ENCODE measurements around the gene SCN2B.
A peak's percentile ranks its signal among the peaks of the same experiment; 100 is the strongest.

Gene SCN2B

DNA sequence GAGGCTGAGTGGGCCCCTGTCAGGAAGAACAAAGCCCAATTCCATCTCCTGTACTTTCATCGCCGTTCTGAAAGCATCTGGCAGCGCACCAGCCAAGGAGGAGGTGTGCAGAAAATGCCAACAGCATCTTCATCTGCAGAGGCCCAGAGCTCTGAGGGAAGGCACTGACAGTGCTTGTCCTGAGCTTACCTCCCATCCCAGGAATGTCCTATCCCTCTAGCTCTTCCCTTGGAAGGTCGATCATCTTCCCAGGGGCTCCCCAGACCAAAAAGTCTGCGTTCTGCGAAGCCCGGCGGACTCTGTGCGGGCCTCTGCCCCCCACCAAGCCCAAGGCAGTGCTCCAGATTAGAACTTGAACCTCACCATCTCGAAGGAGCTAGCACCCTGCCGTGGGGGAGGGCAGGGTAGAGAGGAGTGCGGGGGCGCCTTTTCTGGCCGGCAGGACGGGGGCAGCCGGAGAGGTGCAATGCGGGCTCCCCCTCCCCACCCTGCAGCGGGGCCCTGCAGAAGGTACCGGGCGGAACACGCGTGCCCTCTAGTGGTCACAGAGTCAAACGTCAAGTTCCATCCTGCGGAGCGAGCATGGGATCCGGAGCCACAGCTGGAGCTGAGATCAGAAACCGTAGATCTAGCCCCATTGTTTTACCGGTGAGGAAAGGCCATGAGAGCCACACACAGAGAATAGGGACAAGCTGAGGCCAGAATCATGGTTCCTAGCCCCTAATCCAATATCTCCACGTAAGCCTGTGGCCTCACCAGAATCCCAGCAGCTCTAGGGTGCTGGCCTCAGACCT, 5.0 kb downstream of the SCN2B start:
- peak; percentile 23 to 62 for DNase-seq

DNA sequence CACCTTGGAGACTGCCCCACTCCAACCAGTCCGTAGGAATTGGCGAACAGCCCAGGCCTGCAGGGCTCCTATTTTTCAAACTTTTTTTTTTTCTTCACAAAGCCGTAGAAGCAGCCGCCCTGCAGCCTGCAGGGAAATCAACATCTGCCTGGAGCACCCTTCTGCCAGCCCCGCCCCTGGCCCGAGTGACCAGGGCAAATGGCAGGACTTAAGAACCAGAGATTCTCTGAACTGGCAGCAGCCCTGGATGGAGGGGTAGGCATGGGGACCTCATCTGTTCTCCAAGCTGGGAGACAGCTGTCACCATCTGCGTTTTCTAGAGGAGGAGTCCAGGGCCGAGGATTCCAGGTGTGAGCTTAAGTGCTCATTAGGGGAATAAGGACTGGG, 5.6 kb downstream of the SCN2B start:
- DNase-seq, result no peak

DNA sequence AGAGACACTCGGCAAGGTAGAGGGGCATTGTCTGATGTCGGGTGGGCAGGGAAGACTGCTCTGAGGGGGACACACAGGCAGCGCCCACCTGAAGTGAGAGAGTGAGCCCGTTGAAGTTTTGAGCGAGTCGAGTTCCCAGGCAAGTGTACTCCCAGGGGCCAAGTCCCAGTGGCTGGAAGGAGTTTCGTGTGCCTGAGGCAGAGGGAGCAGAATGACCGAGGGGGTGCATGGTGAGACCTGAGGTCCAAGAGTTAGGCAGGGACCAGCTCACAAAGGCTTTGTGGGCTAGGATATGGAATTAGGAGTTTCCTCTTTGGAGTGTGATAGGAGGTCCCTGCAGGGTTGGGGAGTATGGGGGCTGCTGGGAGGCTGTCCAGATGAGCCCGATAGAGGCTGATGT, 6.2 kb downstream of the SCN2B start:
- no peak for DNase-seq

DNA sequence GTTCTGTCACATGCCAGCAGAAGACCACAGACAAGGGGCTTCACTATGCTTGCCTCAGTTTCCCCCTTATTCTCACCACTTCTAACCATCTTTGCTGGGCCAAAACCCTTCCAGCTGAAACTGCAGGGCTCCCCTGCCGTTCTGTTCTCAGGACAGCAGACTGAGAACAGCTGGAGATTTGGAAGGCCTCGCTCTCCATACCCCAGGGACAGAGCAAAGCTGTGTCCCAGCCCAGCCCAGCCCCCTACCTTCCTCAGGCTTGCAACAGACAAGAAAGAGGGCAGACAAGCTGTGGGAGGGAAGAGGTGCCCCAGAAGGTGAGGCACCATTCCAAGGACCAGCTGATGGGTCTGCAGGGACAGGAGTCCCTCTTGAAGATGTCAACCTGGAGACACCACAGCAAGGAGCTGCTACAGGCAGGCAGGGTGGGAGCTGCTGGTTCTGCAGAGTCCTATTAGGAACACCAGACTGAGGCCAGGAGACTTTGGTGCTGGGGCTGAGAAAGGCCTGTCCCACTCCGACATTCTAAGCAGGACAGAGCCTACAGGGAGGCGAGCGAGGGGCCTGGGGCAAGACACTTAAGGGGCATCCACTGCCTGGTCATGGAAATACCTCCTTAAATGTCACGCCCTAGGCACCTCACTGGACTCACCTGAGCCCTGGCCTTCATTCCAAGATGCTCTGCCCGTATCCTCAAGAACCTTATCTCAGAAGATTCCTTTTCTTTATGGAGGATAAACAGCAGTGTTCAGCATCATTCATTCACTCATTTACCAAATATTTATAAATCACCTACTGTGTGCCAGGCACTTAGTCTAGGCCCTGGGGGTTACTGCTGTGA, 6.9 kb downstream of the SCN2B start:
- DNase-seq, result no peak

DNA sequence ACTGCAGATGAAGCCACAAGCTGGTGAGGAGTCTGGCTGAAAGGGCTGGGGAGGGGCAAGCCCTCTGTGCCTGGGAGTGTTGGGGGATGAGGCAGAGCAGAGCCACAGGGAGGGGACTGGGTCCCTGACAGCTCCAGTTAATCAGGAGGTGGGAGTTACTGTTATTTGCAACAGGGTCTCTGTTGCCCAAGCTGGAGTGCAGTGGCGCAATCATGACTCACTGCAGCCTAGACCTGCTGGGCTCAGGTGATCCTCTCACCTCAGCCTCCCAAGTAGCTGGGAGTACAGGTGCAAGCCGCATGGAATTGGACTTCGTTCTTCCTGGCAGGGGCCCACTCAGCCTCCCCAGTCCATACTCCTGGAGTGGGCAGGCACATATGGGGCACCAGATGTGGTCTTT, 7.7 kb downstream of the SCN2B start:
- DNase-seq, result no peak

DNA sequence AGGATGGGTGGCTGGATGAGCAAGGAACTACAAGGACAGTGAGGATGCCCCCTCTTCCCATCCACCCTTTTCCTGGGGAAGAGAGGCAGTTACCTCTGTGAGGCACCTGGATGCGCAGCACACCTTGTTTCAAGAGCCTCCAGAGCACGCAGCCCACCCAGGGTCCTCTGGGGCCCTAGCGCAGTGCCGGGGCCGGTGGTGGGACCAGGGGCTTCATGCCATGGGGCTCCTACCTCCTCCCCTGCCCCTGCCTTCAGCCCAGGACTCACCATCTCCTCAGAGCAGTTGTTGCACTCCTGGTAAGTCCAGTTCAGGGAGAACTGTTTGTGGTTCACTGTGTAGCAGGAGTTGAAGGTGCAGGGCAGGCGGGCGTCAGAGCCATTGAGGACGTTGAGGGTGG, 8.1 kb downstream of the SCN2B start:
- DNase-seq, result no peak

DNA sequence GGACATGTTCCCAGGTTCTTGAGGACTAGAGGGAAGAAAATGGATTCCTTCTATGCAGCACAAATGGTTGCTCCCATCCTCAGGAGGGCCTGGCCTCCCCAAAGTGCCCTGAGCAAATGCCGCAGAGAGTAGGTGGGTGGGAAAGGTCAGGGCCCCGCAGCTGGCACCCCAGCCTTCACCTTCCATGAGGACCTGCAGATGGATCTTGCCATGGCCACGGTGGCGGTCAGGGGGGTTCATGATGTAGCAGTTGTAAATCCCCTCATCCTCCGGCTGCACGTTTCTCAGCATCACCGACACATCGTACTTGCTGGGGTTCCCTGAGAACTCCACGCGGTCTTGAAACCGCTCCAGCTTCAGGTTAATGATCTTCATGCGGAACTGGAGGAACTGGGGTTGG, 8.5 kb downstream of the SCN2B start:
- DNase-seq, result no peak

DNA sequence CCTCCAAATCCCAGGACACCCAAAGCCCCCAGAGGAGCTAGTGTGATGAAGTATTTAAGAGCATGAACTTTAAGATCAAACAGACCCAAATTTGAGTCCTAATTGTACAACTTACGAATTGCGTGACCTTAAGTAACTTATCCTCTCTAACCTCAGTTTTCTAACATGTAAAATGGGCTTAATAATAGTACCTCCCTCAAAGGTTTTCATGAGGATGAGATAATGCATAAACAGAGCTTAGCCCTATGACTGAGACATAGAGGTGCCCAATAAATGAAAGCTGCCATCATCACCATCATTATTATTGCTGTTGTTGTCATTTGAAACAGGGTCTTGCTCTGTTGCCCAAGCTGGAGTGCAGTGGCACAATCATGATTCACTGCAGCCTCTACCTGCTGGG, 9.2 kb downstream of the SCN2B start:
- no peak for DNase-seq

DNA sequence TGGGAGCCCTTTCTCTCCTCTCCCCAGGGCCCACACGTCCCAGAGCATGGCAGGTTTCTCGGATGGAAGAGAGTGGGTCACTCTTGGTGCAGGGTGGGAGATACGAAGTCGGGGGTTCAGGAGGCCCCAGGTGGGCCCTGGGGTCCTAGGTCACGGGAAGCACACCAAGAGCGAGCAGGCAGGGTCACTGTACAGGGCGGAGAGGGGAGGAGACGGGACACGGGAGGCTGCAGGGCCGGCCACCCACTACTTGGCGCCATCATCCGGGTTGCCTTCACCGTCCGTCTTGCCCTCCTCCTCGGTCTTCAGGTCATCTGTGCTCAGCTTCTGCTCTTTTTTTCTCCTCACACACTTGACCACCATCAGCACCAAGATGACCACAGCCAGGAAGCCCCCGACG, 9.8 kb downstream of the SCN2B start:
- DNase-seq, result no peak

DNA sequence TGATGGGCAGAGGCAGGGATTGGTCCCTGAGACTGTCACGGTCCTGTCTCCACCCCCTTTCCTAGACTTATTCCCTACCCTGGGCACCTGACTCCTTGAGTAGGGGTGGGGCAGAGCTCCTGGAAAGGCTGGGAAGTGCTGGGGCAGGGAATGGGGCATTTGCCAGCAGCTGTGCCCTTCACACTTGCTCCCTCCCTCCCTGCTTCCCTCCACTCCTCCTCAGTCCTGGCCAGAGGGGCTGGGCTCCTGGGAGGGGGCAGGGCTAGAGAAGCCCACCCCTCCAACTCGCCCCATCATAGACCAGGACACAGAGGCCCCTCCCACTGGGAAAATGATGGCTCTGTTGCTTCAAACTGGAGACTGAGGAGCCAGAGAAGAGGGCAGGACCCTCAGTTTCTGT, 11.6 kb downstream of the SCN2B start:
- DNase-seq, result no peak

DNA sequence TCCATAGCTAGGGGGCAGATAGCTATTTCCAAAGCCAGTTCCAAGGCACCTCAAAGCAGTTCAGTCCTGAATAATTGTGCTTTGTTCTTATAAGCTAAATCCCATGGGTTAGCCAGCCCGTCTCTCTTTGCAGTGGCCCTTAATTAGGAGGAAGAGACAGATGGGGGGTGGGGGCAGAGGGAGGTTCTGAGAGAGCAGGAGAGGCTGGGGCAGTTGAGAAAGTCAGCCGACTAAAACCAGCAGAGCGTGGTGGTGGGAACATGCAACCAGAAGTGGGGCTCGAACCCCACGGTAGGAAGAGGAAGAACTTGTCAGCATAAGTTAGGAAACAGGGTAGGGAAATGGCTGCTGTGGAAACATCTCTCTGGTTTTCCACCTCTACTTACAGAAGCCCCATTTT, 12.9 kb downstream of the SCN2B start:
- DNase-seq, result no peak

DNA sequence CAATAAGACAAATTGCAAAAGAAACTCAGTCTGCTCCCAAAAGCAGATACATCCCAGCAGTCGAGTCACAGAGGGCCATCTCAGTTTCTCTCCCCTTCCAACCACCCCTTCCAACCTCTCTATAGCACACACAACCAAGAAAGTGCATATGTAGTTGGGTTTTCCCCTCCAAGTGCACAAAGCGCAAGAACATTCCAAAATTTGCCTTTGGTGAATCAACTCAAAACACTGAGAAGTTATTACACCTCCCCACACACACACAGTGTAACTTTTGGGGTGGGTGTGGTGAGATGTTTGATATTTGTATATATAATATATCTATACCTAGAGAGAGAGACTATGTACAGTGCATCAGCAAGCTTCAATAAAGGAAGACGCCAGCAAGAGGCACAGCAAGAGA, 13.6 kb downstream of the SCN2B start:
- no peak for DNase-seq

DNA sequence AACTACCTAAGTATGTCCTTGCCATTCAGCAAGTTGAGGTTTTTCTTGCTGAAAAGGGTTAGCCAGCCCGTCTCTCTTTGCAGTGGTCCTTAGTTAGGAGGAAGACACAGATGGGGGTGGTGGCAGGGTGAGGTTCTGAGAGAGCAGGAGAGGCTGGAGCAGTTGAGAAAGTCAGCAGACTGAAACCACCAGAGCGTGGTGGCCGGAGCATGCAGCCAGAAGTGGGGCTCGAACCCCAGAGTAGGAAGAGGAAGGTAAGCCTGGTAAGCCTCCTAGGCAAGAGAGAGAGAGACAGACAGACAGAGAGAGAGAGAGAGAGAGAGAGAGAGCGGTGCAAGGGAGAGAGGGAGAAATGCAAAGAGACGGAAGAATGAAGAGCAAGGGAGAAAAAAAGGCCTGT, 14.7 kb downstream of the SCN2B start:
- DNase-seq, result no peak

DNA sequence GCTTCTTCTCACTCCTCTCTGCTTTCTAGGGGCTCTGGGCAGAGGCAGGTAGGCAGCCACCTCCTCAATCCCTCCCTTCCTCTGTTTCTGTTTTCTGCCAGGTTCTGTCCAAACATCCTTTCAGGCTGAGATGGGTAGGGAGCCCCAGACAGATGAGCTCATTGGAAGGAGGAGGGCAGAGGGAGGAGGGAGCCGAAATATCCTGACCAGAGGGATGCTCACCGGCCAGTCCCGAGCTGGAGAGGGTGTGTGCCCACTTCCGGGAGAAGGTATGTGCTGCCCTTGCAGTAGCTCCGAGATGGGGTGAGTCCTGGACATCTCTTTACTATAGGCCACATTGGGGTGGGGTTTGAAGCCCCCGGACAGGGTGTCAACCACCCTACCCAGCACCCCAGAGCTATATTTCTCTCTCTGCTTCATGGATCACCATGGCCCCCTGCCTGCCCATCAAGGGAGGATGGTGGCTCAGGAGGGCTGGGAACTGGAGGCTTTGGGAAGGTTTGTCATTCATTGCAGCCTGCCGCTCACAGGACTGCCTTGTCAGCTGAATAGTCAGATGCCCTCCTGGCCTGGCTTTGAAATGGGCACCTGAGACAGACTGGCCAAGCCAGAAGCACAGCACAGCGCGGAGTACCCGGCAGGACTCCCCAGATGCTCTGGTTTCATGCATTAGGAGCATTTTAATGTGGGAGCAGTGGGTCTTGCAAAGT, 19.1 kb downstream of the SCN2B start:
- no peak for DNase-seq

DNA sequence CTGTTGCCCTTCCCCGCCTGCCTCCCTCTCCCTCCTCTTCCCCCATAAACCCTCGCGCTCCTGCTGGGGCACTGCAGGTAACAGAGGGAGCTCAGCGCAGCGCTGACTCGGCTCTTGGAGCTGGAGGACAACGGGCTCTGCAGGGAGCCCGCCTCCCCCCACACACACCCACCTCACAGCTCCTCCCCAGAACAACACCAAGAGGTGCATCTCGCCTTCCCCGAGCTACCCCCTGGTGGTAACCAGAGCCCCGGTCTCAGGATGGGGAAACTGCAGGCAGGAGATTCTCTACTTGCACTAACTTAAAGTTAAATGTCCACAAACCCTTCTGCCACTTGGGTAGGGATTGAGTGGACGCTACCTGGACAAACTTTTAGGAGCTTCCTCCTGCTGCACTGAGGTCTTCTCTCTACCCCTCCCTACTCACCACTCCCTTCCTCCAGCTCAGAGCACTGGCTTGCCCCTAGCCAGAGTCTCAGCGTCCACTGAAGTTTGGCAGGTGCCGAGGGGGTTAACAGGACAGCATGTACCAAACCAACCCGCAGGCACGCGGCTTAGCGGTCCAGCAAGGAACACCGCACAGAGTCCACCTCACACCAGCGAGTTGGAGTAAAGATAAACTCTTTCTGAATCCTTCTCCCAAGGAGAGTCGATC, 19.8 kb downstream of the SCN2B start:
- no peak for DNase-seq

DNA sequence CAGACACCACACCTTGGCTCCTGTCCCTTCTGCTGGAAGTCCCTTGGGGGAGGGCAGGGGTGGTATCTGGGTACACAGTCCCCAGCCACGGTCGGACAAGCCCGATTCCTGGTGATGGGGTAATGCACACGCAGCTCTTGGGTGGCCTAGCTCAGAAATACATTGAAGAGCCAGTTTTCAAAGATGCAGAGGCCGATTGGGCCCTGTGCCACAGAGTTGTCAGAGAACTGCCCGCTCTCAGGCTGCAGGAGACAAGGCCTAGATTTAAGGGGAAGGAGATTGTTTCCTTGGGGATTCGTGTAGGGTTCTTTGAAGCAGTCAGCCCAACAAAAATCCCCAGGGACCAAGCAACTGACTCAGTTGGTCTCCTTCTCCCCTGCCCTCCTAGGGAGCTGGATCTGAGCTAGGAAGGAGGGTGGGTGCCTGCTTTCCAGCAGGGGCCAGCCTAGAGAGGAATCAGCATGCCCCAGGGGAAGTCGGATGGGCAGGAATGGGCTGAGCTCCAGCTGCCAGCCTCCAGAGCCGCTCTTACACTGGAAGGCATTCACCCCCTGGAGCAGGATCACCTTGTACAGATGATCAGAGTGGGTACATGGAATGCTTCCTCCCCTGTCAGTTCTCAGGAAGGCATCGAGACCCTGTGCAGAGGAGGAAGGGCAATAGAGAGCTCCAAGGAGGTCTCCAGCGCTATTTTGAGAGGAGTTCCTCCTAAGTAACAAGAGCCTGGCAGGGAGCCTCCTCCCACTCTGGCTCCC, 20.5 kb downstream of the SCN2B start:
- DNase-seq, result no peak

DNA sequence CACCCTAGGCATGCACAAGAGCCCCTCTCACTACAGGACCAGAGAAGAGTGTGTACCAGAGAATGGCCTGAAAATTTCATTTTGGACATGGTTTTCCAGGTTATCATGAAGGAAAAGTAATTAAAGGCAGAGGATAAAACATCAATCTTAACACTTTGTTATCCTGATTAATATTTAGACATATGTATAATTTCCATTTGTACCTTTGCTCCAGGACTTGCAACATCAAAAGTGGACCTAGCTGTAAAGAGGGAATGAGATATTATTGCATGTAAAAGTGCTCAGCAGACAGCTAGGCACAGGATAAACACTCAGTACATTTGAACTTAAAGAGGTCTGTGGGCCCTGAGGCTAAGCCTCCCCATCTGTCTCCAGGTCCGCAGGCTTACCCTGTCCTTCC, 21.8 kb downstream of the SCN2B start:
- no peak for DNase-seq

DNA sequence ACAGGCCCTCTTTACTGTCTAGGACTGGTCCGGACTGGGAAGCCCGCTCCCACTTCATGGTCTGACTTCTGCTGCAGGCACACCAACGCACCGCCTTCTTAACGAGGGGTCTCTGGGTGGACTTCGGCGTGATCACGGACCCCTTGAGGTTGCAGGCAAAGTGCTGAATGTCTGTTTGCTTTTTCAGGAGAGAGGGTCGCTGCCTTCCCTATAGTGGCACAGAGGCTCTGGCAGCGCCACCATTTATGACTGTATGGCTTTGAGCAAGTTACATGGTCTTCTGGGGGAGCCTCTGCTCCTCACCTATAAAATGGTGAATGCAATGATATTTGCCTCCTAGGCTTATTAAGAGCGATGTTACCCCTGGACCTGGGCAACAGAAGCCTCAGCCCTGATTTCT, 22.5 kb downstream of the SCN2B start:
- no peak for DNase-seq

DNA sequence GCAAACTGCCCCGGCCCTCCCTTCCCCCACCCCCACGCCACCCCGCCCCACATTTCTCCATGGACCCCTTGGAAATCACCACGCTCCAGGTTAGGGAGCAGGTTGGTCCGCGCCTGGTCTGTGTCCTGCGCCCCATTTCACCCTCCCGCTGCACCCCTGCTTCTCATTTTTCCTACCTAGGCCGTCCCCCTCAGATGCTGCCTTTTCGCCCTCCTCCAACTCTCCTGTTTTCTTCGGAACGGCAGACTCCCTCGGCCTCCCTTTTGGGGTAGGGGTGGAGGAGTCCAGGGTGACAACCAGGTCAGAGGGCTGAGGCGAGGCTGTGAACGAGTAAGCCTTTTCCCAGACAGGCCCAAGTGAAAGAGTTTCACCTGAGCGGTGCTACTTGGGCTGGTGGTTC, 22.9 kb downstream of the SCN2B start:
- no peak for DNase-seq

DNA sequence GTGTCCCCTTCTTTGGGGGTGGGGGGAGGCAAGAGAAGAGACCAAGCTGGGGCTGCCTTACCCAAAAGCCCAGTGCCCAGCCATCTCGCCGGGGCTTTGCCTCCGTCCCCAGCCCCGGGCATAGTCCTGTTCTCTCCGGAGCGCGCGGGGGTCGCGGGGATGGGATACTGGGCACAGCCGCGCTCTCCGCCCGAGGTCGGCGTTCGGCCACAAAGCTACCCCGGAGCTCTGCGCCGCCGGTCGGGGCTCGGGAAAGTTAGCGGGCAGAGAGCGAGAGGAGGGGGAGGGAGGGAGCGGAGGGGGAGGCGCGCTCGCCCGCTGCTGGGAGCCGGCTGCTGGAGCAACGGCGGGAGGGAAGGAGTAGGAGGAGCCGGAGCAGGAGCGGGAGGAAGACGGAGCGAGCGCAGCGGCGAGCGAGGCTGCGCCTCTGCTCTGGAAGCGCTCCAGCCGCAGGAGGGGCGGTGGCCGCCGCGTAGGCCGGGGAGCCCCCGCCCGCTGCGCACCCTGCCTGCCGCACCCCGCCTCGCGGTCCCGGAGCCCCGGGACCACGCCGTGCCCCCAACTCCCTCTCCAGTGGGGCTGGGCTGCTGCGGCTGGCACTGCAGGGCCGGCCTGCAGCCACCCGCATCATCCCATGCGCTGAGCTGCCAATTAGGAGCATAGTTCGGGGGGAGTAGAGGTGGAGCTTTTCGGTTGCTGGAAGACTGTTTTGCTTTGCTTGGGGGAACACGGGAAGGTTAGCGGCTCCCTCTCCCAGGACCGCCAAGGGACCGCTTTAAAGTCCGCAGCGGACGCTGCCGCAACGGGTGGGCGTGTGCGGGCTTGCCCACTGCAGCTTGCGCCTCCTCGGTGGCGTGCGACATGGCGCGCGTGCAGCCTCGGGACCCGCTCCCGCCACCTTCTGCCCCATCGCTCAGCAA, 23.6 kb downstream of the SCN2B start, which contains the start of gene SCN4B:
TSS of gene SCN4B (minus strand) at position 272 of the 920 bp plus-strand sequence. CDS start at position 122, 150 bp downstream.
- peak; percentile 16 to 57 for DNase-seq

DNA sequence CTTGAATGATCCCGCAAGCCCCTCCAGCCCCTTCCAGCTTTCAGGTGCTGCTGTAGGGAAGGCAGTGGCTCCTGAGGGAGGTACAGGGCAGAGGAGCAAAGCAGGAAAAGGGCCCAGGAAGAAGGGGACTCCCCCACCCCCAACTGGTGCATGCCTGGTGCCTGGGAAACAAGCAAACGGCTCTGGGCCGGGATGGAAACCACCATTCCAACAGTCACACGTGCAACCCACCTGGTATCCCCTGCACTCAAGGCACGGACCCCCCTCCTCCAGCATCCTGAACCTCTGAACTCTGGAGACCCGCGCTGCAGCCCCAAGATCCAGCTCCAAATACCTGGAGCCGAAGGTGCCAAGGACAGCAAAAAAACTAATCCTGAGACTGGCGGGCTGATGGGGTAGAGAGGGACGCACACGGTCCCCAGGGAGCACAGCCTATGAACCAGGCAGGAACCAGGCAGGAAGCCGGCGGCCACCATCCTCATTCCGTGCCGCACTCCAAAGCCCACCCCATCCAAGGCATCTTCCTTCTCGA, 24.4 kb downstream of the SCN2B start:
- DNase-seq, result no peak
